GM23248 (cell line): Measurements from ENCODE around the gene MAML3. TPM values are rescaled to one million over a fixed set of nuclear protein-coding genes. Genes with fewer than 3 reads are reported as not detected.

Experiments used
- DNase-seq: peaks from one replicate; pipeline ENCODE4 v3.0.0-alpha.2; 2015
- H2AFZ ChIP-seq: fragments of 200-600 bp; sonication (generic); 2 replicates; pipeline ENCODE4 v1.6.1; 2016; ENCODE audit warnings: antibody characterized with exemption
- H3F3A ChIP-seq: fragments of 200-600 bp; sonication (generic); 2 replicates; pipeline ENCODE4 v1.6.1; 2016; ENCODE audit warnings: mild to moderate bottlenecking, antibody characterized with exemption, mixed run types; ENCODE audit not compliant: insufficient read depth
- H3K27ac ChIP-seq: fragments of 200-600 bp; sonication (generic); 2 replicates; pipeline ENCODE4 v1.5.1; 2016; ENCODE audit warnings: mild to moderate bottlenecking
- H3K27me3 ChIP-seq: fragments of 200-600 bp; sonication (generic); replicated peaks from 2 replicates; pipeline ENCODE4 v1.6.1; 2016; ENCODE audit warnings: mild to moderate bottlenecking; ENCODE audit not compliant: insufficient read depth
- H3K36me3 ChIP-seq: fragments of 200-600 bp; sonication (generic); 2 replicates; pipeline ENCODE4 v1.6.1; 2016; ENCODE audit warnings: low read depth, mild to moderate bottlenecking
- H3K4me1 ChIP-seq: fragments of 200-600 bp; sonication (generic); 2 replicates; pipeline ENCODE4 v1.6.1; 2016; ENCODE audit warnings: mild to moderate bottlenecking; ENCODE audit not compliant: insufficient read depth
- H3K4me2 ChIP-seq: fragments of 200-600 bp; sonication (generic); one replicate; pipeline ENCODE4 v1.6.1; 2016; ENCODE audit warnings: mild to moderate bottlenecking; ENCODE audit not compliant: unreplicated experiment
- H3K4me3 ChIP-seq: fragments of 200-600 bp; sonication (generic); 2 replicates; pipeline ENCODE4 v1.5.1; 2016; ENCODE audit warnings: mild to moderate bottlenecking
- H3K79me2 ChIP-seq: fragments of 200-600 bp; sonication (generic); 2 replicates; pipeline ENCODE4 v1.6.1; 2016; ENCODE audit warnings: mild to moderate bottlenecking; ENCODE audit not compliant: insufficient read depth
- H3K9ac ChIP-seq: fragments of 200-600 bp; sonication (generic); 2 replicates; pipeline ENCODE4 v1.6.1; 2016; ENCODE audit warnings: mild to moderate bottlenecking
- H3K9me2 ChIP-seq: fragments of 200-600 bp; sonication (generic); 2 replicates; pipeline ENCODE4 v1.6.1; 2016; ENCODE audit warnings: mixed run types, mild to moderate bottlenecking, moderate library complexity; ENCODE audit not compliant: insufficient read depth
- H3K9me3 ChIP-seq: fragments of 200-600 bp; sonication (generic); one replicate; pipeline ENCODE4 v1.6.1; 2017; ENCODE audit warnings: low read depth
- H4K20me1 ChIP-seq: fragments of 200-600 bp; sonication (generic); 2 replicates; pipeline ENCODE4 v1.6.0; 2016; ENCODE audit not compliant: insufficient read depth
- EZH2 ChIP-seq: fragments of 200-600 bp; sonication (generic); IDR thresholded peaks from 2 replicates; pipeline ENCODE4 v1.6.1; 2018; ENCODE audit warnings: antibody characterized with exemption, mild to moderate bottlenecking; ENCODE audit not compliant: insufficient read depth, poor library complexity, severe bottlenecking
- EZH2phosphoT487 ChIP-seq: fragments of 200-600 bp; sonication (generic); IDR thresholded peaks from 2 replicates; pipeline ENCODE4 v1.6.1; 2018; ENCODE audit warnings: antibody characterized with exemption, moderate library complexity, mild to moderate bottlenecking, low read depth; ENCODE audit not compliant: insufficient read depth
- WGBS, 2 experiments: methylation state at CpG; one replicate each; pipeline ENCODE4 v1.1.6; 2015 to 2017; ENCODE audit warnings: low lambda C conversion rate in 2 of 2, low coverage in 1 of 2; ENCODE audit errors: missing lambda C conversion rate in 2 of 2; 5-methylcytosine and 5-hydroxymethylcytosine counted together
- in situ Hi-C: fragments of 300-500 bp; cut with MboI; formaldehyde crosslinking; loops from 2 replicates; pipeline ENCODE4 v1.15.0; 2020
- polyA plus RNA-seq: library from polyadenylated mRNA; unstranded; fragments of >200 nt; fragmentation: Nextera tagmentation; extraction: Ambion mirVana; gene quantifications from 2 replicates; pipeline ENCODE4 v1.2.1, GENCODE V29; 2016
- total RNA-seq: library from RNA; depleted of rRNA; stranded (reverse); fragments of >200 nt; shearing (Covaris generic); gene quantifications from 2 replicates; pipeline ENCODE4 v1.2.3, GENCODE V29; 2014; rRNA removed

The MAML3 gene
- total and polyA plus RNA-seq, 2 experiments from 2014 or later = 0.96 to 1.5 TPM

- Histone ChIP-seq H3K79me2 (no peaks in the 10 kb centered on the region), H3K4me2 (no peak overlapping the region), H3K4me1 (peaks cover 7% of the 10 kb centered on the region; the same call in 1 of the 2 replicates), H2AFZ (no peak overlapping the region), H3F3A (no peaks in the 10 kb centered on the region), H3K27ac (no peak overlapping the region), H4K20me1 (no peaks in the 10 kb centered on the region), H3K36me3 (no peaks in the 10 kb centered on the region), H3K9ac (no peak overlapping the region), H3K4me3 (no peak overlapping the region), H3K9me3 (no peaks in the 10 kb centered on the region), H3K9me2 (no peaks in the 10 kb centered on the region), H3K27me3 (no peaks in the 10 kb centered on the region)
- TF ChIP-seq EZH2phosphoT487 (no peak), EZH2 (no peak)
- no peak for DNase-seq
- 63 to 67% methylated on average over 6 of the region's 6 CpGs for WGBS, 2 experiments
- in situ Hi-C loops = no loop called here
These were observed 484.1 kb downstream of the MAML3 start for GRCh38 chr4:139669890-139670289.

GRCh38 chr4:139669335-139669734 is 484.6 kb downstream of the MAML3 start:
- H3K9me2 ChIP-seq = no peaks in the 10 kb centered on the region
- H3K4me3 ChIP-seq = no peak overlapping the region
- no peaks in the 10 kb centered on the region for H3K79me2 ChIP-seq
- no peak overlapping the region for H3K27ac ChIP-seq
- no peak overlapping the region for H2AFZ ChIP-seq
- no peaks in the 10 kb centered on the region for H3K9me3 ChIP-seq
- no peak for TF ChIP-seq EZH2
- TF ChIP-seq EZH2phosphoT487 = no peak
- no peaks in the 10 kb centered on the region for H4K20me1 ChIP-seq
- H3F3A ChIP-seq = no peaks in the 10 kb centered on the region
- no peaks in the 10 kb centered on the region for H3K27me3 ChIP-seq
- peaks cover 7% of the 10 kb centered on the region; the same call in 1 of the 2 replicates for H3K4me1 ChIP-seq
- no peak for DNase-seq
- no peak overlapping the region for H3K4me2 ChIP-seq
- no peak overlapping the region for H3K9ac ChIP-seq
- in situ Hi-C loops = no loop called here
- H3K36me3 ChIP-seq = no peaks in the 10 kb centered on the region
- 72 to 81% methylated on average over 6 of the region's 6 CpGs for WGBS, 2 experiments

DNA sequence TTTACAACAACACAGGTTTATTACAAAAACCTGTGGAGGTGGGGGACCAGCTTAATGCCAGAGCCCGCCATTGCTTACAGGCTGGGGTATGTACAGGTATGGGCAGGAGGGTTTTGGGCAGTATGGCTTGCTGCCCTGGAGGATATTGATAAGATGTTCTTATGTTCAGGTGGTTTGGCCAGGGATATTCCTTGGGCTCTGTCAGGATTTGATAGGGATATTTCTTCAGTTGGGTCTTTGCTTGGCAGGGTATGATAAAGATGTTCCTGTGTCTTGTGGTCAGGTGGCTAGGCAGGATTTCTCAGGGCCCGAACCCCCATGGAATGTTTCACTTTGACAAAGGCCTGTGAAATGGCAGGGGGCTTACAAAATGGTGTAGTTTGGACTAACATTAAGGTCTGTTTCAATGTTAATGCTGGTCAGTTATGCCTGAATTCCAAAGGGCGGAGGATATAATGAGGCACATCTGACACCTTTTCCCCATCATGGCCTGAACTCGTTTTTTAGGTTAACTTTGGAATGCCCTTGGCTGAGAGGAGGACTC is 485.3 kb downstream of the MAML3 start:
- 71 to 73% methylated on average over 3 to 4 of the region's 4 CpGs for WGBS, 2 experiments
- peaks cover 7% of the 10 kb centered on the region; the same call in 1 of the 2 replicates for H3K4me1 ChIP-seq
- in situ Hi-C loops = no loop called here

DNA sequence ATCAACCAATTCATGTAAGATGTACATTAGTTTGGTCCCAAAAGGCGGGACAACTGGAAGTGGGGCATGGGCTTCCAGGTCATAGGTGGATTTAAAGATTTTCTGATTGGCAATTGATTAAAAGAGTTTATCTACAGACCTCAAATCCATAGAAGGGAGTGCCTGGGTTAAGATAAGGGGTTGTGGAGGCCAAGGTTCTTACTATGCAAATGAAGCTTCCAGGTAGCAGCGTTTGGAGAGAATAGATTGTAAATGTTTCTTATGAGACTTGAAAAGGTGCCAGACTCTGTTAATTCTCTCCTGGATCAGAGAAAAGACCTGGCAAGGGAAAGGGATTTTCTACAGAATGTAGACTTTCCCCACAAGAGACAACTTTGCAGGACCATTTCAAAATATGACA is 485.9 kb downstream of the MAML3 start:
- no peaks in the 10 kb centered on the region for H3F3A ChIP-seq
- H3K4me3 ChIP-seq = no peak overlapping the region
- H3K9ac ChIP-seq = no peak overlapping the region
- H4K20me1 ChIP-seq = no peaks in the 10 kb centered on the region
- no peak for TF ChIP-seq EZH2
- TF ChIP-seq EZH2phosphoT487 = no peak
- in situ Hi-C loops = no loop called here
- WGBS, 2 experiments = 77 to 84% methylated on average over 2 of the region's 2 CpGs
- DNase-seq = no peak
- H3K4me1 ChIP-seq = peaks cover 7% of the 10 kb centered on the region; the same call in 1 of the 2 replicates
- H3K9me2 ChIP-seq = no peaks in the 10 kb centered on the region
- no peak overlapping the region for H3K27ac ChIP-seq
- no peak overlapping the region for H2AFZ ChIP-seq
- no peaks in the 10 kb centered on the region for H3K79me2 ChIP-seq
- no peaks in the 10 kb centered on the region for H3K27me3 ChIP-seq
- no peaks in the 10 kb centered on the region for H3K9me3 ChIP-seq
- H3K4me2 ChIP-seq = no peak overlapping the region
- no peaks in the 10 kb centered on the region for H3K36me3 ChIP-seq

More for the DNA sequence above, 485.3 kb downstream of the MAML3 start:
- H3K9me3 ChIP-seq = no peaks in the 10 kb centered on the region
- no peak overlapping the region for H3K27ac ChIP-seq
- H3K27me3 ChIP-seq = no peaks in the 10 kb centered on the region
- DNase-seq = no peak
- H3K4me3 ChIP-seq = no peak overlapping the region
- H3K9ac ChIP-seq = no peak overlapping the region
- H3F3A ChIP-seq = no peaks in the 10 kb centered on the region
- H3K79me2 ChIP-seq = no peaks in the 10 kb centered on the region
- H4K20me1 ChIP-seq = no peaks in the 10 kb centered on the region
- H3K4me2 ChIP-seq = no peak overlapping the region
- no peaks in the 10 kb centered on the region for H3K9me2 ChIP-seq
- no peak overlapping the region for H2AFZ ChIP-seq
- H3K36me3 ChIP-seq = no peaks in the 10 kb centered on the region
- TF ChIP-seq EZH2 (no peak), EZH2phosphoT487 (no peak)

Other genes with a start within 250 kb of the MAML3 start
- gene SCOC, start 219.5 kb upstream of the MAML3 start, total RNA-seq = 92.4 and 104 TPM in 2 replicates
- gene SCOC, start 219.5 kb upstream of the MAML3 start, polyA plus RNA-seq = 120 and 124 TPM in 2 replicates